CD4-positive, alpha-beta T cell treated with Interleukin-10 for 1 hour (primary cell): ENCODE data around the gene CRKL.
"Not testable (repeated sequence)": the region's sequence is repeated elsewhere in the genome, so short reads cannot be mapped to it uniquely, and the experiment has no call there.

Experiments
- DNase-seq: peaks from one replicate; pipeline ENCODE4 v3.0.0-alpha.2; 2020

The CRKL gene

DNA sequence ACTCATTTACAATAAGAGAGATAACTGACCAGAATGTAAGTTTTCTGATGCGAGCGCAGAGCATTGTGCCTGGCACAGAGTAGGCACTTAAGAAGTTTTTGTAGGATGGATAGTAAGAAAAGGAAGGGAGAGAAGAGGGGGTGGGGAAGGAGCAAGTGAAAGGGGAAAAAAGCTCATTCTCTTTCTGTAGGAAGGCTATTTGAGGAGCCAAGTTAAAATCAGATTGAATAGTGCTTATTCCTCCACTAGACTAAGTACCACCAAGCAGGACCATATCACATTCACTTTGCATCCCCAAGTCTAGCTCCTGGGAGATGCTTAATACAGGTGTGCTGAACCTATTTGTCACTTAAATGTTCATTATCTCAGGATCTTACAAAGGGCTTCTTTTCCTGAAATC, 14.1 kb upstream of the CRKL start:
- DNase-seq: no peak

DNA sequence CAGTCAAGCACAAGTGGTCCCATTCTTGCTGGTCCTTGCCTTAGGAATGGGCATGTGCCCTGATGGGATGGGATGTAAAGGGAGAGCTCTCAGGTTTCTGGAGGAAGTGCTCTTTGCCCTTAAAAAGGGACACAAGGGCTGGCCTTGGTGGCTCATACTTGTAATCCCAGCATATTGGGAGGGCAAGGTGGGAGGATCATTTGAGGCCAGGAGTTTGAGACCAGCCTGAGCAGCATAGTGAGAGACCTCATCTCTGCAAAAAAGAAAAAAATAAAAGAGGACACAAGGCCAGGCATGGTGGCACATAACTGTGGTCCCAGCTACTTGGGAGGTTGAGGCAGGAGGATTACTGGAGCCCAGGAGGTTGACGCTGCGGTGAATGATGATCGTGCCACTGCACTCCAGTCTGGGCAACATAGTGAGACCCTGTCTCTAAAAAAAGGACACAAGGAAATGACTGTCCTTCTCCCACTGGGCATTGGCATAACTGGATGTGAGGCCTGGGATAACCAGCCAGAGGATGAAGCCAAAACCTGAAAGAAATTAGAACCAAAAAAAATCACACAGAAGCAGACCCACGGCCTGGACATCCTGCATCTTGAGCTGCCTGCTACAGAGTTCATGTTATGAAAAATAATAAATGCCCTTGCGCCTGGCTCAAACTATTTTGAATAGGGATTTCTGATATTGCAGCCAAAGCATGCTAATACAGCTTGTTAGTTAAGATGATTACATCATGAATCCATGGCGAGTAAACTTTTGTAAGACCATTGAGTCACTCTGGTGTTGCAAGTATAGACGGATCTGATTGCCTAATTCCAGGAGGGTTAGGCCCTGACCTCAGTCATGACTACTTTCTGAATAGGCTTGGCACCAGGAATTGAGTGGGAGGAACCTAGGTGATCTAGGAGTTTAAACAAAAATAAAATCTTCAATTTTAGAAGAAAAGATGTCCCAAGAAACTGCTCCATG, 12.9 kb upstream of the CRKL start:
- no peak for DNase-seq

DNA sequence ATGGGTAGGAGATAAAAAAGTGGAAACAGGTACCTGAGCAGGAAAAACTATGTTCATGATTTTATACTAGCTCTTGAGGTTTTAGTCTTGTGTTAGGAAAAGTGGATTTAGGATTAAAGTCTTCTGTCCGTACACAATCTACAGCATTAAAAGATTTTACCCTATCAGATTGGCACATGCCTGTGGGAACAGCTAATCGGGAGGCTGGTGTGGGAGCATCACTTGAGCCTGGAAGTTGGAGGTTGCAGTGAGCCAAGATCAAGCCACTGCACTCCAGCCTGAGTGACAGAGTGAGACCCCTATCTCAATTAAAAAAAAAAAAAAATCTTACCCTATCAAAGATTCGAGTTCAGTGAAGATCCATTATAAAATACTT, 12.2 kb upstream of the CRKL start:
- no peak for DNase-seq

DNA sequence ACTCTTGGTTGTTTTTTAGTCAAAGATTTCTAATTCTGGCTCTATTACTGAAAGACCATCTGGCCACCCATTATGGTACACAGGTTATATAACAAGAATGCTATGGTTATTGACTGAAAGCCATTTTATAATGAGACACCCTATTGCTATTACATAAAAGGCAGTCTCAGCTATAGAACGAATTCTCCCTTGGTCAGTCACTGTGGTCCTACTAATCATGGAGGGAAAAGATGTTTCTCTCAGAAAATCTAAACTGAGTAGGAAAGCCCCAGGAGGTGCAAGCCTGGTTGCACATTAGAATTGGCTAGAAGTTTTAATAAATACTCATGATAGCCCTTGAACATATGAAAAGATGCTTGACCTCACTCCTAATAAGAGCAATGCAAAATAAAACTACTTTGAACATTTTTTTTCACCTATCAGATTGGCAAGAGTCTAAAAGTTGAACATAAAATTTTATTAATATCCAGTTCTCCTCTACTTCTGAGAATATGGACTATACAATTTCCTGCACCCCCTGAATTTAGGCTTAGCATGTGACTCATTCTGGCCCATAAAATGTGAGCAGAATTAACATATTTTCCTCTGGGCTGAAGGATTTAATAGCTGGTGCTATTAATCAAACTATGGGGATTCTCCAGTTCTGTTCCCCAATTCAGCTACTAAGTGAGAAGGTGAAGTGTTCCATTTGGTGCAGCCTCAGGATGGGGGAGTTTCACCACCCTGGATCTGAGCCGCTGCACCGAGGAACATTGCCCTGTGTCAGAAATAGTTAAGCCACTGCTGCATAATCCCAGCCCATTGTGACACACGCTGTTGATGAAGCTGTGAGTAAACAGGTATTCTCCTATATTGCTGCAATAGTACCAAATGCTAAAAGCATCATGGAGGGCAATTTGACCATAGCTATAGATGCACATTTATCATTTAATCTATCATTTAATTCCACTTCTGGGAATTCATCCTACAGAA, 11.5 kb upstream of the CRKL start:
- DNase-seq: no peak

DNA sequence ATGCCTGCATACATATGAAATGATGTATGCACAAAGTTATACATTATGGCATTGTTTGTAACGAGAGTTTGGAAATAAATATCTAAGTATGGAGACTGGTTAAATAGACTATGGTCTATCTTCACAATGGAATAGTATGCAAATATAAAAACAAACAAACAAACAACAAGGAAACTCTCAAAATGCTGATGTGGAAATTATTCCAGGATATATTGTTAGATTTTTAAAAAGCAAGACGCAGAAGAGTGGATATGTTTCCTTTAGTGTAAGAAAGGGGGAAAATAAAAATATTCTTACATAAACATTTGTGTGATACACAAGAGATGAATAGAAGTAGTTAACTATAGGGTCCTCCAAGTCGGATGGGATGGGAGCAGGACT, 10.8 kb upstream of the CRKL start:
- DNase-seq: no peak

DNA sequence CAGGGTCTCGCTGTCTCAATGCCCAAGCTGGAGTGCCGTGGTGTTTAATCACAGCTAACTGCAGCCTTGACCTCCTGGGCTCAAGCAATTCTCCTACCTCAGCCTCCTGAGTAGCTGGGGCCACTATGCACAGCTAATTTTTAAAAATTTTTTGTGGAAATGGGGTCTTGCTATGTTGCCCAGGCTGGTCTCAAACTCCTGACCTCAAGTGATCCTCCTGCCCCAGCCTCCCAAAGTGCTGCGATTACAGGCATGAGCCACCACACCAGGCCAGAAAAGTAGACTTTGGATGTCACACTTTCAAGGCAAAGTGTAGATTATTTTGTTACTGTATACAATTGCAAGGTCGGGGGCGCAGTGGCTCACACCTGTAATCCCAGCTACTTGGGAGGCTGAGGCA, 8.5 kb upstream of the CRKL start:
- DNase-seq: not testable (repeated sequence)

DNA sequence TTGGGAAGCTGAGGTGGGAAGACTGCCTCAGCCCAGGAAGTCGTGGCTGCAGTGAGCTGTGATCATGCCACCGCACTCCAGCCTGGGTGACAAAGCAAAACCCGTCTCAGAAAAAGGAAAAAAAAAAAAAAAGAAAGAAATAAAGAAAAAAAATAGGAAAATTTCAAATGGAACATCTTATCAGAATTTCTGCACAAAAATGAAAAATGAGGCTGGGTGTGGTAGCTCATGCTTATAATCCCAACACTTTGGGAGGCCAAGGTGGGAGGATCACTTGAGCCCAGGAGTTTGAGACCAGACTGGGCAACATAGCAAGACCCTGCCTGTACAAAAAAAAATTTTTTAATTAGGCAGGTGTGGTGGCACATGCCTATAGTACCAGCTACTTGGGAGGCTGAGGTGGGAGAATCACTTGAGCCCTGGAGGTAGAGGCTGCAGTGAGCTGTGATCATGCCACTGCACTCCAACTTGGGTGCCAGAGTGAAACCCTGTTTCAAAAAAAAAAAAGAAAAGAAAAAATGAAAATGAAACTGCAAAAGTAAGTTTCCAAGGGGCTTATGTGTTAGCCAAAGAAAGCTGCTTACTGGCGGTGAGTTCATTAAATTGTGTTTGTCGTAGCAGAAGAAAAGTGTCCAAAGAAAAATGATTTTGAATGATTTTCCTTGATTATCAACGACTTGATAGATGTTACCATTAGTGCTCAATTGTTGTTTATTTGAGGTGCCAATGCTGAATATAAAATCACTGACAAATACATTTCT, 7.5 kb upstream of the CRKL start:
- DNase-seq: no peak

DNA sequence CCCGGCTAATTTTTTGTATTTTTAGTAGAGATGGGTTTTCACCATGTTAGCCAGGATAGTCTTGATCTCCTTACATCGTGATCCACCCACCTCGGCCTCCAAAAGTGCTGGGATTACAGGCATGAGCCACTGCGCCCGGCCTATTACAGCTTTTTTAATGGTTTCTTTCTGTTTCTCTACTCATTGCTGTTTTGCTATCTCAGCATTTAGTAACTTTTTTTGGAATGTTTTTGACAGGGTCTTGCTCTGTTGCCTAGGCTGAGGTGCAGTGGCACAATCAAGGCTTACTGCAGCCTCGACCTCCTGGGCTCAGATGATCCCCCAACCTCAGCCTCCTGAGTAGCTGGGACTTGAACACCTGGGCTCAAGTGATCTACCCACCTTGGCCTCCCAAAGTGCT, 4.7 kb upstream of the CRKL start:
- no peak for DNase-seq

DNA sequence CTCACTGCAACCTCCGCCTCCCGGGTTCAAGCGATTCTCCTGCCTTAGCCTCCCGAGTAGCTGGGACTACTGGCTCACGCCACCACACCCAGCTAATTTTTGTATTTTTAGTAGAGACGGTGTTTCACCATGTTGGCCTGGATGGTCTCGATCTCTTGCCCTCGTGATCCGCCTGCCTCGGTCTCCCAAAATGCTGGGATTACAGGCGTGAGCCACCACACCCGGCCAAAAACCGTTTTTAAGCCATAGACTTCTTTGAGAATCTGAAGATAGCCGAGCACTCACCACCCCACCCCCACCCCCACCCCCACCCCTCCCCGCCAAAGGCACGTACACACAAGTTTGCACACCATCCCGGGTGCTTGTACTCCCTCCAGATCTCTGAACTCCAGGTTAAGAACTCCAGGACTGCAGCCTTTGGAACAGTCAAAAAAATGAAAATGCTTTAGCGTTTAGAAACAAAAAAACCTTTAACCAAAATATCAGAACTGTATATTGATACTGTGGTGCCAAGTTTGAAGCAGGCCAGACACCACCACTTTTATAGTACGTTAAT, 1.5 kb downstream of the CRKL start:
- no peak for DNase-seq

DNA sequence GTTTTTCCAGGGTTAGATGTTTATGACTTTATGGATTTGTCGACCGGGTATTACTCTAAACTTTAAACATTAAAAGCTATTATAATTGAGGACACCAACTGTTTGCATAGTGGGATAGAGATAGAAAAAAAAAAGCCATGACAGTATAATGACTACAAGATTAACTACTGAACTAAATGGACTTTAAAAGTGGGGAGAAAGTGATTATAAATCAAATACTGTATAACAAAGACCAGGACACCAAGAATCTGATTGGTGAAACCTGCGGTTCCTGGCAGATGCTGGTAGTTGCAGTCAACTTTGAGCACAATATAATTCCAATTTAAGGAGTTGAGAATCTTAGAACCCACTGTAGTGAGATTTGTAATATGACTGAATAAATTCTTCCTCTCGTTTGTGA, 2.5 kb downstream of the CRKL start:
- no peak for DNase-seq

DNA sequence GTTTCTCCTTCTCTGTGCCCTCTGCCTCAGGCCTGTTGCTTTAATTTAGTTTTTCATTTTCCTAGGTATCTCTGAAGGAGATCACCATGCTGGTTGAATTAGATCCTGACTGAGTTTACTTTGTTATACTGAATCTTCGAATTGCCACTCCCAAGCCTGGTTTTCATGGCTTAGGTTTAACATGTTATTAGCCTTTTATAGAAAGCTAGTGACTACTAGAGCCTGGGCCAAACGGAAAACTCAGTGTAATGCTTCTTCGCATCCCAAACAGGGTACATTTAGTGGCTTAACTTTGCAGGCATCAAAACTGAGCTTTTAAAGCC, 3.6 kb downstream of the CRKL start:
- DNase-seq: no peak

DNA sequence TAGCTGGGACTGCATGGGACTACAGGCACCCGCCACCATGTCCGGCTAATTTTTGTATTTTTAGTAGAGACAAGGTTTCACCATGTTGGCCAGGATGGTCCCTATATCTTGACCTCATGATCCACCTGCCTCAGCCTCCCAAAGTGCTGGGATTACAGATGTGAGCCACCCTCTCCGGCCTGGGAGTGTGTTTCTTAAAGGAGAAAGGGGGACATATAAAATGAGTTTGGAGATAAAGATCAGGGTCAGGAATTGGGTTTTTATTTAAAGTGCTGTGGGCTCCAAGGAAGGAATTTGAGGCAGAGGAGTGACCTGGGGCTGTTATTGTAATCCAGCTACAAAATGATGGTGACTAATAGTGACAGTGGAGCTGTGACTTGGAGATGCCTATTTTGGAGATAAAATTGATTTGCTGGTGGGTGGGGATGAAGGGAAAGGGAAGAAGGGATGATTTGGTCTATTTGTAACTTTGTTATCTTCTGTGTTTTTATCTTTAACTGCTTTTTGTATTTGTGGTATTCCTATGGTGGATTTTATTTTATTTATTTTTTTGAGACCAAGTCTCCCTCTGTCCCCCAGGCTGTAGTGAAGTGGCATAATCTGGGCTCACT, 5.0 kb downstream of the CRKL start:
- no peak for DNase-seq

DNA sequence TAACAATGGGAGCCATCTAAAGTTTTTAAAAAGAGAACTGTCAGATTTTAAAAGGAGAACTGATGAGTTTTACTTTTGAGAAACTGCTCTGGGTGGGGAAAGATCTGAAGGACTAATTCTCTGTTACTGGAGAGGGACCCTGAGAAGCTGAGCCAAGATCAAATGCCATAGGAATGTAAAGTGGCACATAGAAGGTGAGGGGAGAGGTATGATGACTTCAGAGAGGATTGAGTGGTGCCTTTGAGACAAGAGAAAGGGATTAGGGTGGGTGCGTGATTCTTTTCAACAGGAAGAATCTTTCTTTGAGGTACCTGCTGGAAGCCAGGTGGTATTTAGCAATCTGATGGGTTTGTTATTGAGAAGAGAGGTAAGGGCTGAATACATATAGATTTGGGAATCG, 9.0 kb downstream of the CRKL start:
- no peak for DNase-seq

DNA sequence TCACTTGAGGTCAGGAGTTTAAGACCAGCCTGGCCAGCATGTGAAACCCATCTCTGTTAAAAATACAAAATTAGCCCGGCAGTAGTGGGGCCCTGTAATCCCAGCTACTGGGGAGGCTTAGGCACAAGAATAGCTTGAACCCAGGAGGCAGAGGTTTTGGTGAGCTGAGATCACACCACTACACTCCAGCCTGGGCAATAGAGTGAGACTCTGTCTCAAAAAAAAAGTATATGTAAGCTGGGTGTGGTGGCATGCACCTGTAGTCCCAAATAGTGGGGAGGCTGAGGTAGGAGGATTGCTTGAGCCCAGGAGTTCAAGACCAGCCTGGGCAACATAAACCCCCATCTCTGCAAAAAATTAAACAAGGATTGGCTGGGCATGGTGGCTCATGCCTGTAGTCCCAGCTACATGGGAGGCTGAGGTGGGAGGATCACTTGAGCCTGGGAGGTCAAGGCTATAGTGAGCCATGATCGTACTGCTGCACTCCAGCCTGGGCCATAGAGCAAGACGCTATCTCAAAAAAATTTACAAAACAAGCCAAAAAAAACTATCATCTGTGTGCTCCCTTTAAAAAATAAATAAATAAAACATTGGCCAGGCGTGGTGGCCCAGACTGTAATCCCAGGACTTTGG, 10.8 kb downstream of the CRKL start:
- DNase-seq: no peak

DNA sequence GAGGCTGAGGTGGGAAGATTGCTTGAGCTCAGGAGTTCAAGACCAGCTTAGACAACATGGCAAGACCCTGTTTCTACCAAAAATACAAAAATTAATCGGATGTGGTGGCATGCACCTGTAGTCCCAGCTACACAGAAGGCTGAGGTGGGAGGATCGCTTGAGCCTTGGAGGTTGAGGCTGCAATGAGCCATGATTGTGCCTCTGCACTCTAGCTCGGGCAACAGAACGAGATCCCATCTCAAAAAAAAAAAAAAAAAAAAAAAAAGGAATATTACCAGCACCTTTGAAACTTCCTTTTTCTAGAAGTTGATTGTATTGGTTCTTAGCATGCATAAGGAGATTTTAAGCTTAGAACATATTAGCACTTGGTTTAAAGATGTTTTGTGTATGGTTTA, 11.4 kb downstream of the CRKL start:
- no peak for DNase-seq

DNA sequence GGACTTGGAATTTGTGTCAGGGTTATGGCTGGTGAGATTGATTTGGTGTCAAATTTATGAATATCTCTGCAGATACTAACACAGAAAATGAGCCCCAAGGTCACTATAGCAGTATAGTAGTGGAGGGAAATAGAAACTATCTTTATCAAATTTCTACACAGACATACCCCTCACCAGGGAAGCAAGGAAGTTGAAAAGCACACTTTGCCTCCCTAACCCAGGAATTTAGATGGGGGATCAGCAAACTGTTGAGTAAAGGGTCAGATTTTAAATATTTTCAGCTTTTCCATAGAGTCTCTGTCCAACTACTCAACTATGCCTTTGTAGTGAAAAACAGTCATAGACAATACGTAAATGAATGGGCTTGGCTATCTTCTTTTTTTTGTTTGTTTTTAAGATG, 12.8 kb downstream of the CRKL start:
- no peak for DNase-seq

DNA sequence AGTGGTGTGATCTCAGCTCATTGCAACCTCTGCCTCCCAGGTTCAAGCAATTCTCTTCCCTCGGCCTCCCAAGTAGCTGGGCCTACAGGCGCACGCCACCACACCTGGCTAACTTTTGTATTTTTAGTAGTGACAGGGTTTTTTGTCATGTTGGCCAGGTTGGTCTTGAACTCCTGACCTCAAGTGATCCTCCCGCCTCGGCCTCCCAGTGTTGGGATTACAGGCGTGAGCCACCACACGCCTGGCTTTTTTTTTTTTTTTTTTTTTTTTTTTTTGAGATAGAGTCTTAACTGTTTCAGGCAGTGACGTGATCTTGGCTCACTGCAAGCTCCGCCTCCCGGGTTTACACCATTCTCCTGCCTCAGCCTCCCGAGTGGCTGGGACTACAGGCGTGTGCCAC, 13.2 kb downstream of the CRKL start:
- DNase-seq: not testable (repeated sequence)

DNA sequence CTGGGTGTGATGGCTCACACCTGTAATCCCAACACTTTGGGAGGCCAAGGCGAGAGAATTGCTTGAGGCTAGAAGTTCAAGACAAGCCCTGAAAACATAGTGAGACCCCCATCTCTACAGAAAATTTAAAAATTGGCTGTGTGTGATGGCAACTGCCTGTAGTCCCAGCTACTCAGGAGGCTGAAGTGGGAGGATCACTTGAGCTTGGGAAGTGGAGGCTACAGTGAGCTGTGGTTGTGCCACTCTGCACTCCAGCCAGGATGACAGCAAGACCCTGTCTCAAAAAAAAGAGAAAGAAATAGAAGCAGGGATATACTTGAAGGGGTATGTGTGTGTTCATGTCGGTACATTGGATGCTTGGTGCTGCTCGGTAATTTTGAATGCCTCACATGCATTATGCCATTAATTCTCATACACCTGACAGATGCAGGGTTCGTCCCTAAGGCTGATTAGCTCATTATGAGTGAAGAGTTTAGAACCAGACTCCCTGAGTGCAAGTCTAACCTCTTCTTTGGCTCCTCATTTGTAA, 14.0 kb downstream of the CRKL start:
- DNase-seq: no peak

DNA sequence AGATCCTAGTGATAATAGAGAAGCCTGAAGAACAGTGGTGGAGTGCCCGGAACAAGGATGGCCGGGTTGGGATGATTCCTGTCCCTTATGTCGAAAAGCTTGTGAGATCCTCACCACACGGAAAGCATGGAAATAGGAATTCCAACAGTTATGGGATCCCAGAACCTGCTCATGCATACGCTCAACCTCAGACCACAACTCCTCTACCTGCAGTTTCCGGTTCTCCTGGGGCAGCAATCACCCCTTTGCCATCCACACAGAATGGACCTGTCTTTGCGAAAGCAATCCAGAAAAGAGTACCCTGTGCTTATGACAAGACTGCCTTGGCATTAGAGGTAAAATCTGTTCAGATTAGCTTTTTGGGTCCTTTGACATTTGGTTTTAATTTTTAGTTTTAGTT, 16.7 kb downstream of the CRKL start:
- no peak for DNase-seq

DNA sequence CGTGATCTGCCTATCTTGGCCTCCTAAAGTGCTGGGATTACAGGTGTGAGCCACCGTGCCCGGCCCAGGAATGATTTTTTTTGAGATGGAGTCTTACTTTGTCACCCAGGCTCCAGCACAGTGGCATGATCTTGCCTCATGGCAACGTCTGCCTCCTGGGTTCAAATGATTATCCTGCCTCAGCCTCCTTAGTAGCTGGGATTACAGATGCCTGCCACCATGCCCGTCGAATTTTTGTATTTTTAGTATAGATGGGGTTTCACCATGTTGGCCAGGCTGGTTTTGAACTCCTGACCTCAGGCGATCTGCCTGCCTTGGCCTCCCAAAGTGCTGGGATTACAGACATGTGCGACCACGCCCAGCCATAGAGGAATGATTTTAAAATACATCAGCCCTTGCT, 17.8 kb downstream of the CRKL start:
- not testable (repeated sequence) for DNase-seq

DNA sequence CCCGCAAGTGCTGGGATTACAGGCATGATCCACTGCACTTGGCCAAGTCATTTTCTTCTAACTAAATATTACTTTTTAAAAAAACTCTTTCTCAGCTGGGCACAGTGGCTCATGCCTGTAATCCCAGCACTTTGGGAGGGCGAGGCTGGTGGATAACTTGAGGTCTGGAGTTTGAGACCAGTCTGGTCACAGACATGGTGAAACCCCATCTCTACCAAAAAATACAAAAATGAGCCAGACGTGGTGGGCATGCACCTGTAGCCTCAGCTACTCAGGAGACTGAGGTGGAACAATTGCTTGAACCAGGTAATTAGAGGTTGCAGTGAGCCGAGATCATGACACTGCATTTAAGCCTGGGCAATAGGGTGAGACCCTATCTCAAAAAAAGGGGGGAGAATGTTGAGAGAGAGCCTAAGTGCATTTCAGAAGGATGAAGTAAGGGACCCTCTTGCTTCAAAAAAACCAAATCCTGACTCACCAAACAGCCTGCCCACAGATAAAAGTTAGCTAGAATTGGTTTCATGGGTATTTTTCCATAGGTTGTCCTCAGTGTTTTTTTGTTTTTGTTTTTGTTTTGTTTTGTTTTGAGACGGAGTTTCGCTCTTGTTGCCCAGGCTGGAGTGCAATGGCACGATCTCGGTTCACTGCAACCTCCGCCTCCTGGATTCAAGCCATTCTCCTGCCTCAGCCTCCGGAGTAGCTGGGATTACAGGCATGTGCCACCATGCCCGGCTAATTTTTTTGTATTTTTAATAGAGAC, 18.8 kb downstream of the CRKL start:
- not testable (repeated sequence) for DNase-seq
